Uterus (tissue), 4 donors: ENCODE data around the gene TMEM247. TPM values are rescaled to one million over a fixed set of nuclear protein-coding genes. Genes with fewer than 3 reads are reported as not detected.

ENCODE experiments used
- DNase-seq, 2 donors: peaks; one replicate each; pipeline ENCODE4 v3.0.0-alpha.2; 2019 to 2020
- H3K27ac ChIP-seq, 2 donors: fragments of 200-600 bp; sonication (generic); 1 replicate in 1 of 2; 2 replicates in 1 of 2; pipeline ENCODE4 v1.5.1; 2016 to 2018
- H3K27me3 ChIP-seq, 2 donors: fragments of 200-600 bp; sonication (generic); one replicate each; pipeline ENCODE4 v1.5.1; 2018 to 2019; ENCODE audit warnings: control low read depth in 1 of 2
- H3K36me3 ChIP-seq, 2 donors: fragments of 200-600 bp; sonication (generic); one replicate each; pipeline ENCODE4 v1.5.1; 2019; ENCODE audit warnings: control low read depth in 1 of 2
- H3K4me1 ChIP-seq, 2 donors: fragments of 200-600 bp; sonication (generic); one replicate each; pipeline ENCODE4 v1.5.1; 2018 to 2019; ENCODE audit warnings: control low read depth in 1 of 2
- H3K4me3 ChIP-seq, 2 donors: fragments of 200-600 bp; sonication (generic); 1 replicate in 1 of 2; 2 replicates in 1 of 2; pipeline ENCODE4 v1.5.1; 2018 to 2019; ENCODE audit warnings: mild to moderate bottlenecking in 1 of 2
- H3K9me3 ChIP-seq, 2 donors: fragments of 200-600 bp; sonication (generic); one replicate each; pipeline ENCODE4 v1.5.1; 2019; ENCODE audit warnings: control low read depth in 1 of 2
- POLR2A ChIP-seq, 2 donors: fragments of 450-650 bp; IDR thresholded peaks; one replicate each; pipeline ENCODE4 v1.6.1; 2016; ENCODE audit warnings: antibody characterized with exemption in 2 of 2, mild to moderate bottlenecking in 1 of 2, moderate library complexity in 1 of 2
- intact Hi-C: fragments of 100-400 bp; cut with DNase I; formaldehyde crosslinking; loops from one replicate; pipeline ENCODE4 v1.15.1; 2023; ENCODE audit warnings: low total_unique reads
- small RNA-seq: library from RNA; depleted of rRNA; stranded (forward); fragments of <200 nt; gene quantifications from one replicate; pipeline ENCODE3, GENCODE V24; 2016
- total RNA-seq, 4 donors: library from RNA; depleted of rRNA in 3 of 4; stranded (reverse); fragments of >200 nt in 3 of 4; gene quantifications; one replicate each; pipeline versions ENCODE4 v1.1.0 to v1.2.4, GENCODE V29; 2014 to 2023
- TF ChIP-seq, protein P1 (sequence below), 4 experiments: fragments of 200-600 bp in 2 of 4; fragments of 450-650 bp in 2 of 4; sonication (generic) in 2 of 4; IDR thresholded peaks; one replicate each; pipeline ENCODE4 v1.5.1; 2016 to 2019; ENCODE audit warnings: antibody characterized with exemption in 4 of 4, mild to moderate bottlenecking in 2 of 4, moderate library complexity in 1 of 4
- donor health status: DM: yes; HTN: yes; CAD: no.

TMEM247 gene
- total RNA-seq, 4 donors from 2014 or later, result not detected

DNA sequence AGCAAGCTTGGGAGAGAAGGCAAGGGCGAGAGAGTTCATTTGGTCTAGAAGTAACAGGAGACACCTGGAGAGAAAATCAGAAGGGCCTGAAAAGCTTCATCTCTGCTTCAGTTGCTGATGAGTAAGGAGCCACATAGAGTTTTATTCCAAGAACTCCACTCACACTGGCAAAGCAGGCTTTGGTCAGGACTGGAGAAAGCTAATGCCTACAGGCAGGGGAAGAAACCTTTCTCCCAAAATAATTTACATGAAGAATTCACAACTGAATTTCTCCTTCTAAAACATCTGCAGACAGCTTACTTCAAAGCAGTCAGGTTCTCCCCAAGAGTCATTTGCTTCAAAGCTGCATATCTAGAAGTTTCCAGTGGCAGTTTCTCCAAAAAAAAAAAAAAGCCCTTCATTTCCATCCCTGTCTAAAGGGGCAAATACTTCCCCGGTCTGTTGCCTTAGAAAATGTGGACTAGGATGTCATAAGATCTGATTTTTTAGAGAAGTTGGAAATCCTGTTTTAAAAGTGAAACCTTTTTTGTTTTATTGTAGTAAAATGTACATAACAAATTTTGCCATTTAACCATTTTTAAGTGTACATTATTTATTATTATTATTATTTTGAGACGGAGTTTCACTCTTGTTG lies 46.3 kb downstream of the TMEM247 start:
- Histone ChIP-seq H3K9me3 (no peaks in the 10 kb centered on the region), H3K4me1 (no peaks in the 10 kb centered on the region), H3K27me3 (no peaks in the 10 kb centered on the region), H3K27ac (no peak overlapping the region), H3K4me3 (no peak overlapping the region), H3K36me3 (no peaks in the 10 kb centered on the region)
- TF ChIP-seq, protein P1, sequence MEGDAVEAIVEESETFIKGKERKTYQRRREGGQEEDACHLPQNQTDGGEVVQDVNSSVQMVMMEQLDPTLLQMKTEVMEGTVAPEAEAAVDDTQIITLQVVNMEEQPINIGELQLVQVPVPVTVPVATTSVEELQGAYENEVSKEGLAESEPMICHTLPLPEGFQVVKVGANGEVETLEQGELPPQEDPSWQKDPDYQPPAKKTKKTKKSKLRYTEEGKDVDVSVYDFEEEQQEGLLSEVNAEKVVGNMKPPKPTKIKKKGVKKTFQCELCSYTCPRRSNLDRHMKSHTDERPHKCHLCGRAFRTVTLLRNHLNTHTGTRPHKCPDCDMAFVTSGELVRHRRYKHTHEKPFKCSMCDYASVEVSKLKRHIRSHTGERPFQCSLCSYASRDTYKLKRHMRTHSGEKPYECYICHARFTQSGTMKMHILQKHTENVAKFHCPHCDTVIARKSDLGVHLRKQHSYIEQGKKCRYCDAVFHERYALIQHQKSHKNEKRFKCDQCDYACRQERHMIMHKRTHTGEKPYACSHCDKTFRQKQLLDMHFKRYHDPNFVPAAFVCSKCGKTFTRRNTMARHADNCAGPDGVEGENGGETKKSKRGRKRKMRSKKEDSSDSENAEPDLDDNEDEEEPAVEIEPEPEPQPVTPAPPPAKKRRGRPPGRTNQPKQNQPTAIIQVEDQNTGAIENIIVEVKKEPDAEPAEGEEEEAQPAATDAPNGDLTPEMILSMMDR (IDR thresholded peaks at IDR 0.05), result no peak
- no peak for TF ChIP-seq POLR2A (IDR thresholded peaks at IDR 0.05)
- no peak for DNase-seq
- intact Hi-C loops, result no loop called here

DNA sequence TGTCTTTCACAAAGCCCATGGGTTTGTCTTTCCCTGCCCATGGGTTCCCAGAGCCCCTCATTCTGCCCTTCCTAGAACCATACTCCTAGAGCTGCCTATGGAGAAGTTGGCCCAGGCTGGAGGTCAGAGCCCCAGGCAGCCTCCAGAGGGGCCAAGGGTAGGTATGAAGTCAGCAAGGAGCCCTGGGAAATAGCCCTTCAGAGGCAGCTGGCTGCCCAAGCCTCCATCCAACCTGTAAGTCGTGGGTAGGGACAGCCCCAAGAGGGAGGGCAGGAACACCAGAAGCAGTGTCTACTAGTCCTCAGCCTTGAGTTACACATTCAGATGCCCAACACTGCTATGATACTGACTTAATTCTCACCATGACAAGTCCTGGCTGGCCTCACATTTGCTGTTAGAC lies 49.5 kb downstream of the TMEM247 start:
- no peak for DNase-seq

DNA sequence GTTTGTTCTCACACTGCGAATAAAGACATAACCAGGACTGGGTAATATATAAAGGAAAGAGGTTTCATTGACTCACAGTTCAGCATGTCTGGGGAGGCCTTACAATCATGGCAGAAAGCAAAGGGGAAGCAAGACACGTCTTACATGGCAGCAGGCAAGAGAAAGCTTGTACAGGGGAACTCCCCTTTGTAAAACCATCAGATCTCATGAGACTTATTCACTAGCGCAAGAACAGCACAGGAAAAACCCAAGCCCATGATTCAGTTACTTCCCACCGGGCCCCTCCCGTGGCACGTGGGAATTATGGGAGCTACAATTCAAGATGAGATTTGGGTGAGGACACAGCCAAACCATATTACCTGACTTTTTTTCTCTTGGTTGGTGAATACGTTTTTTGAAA lies 51.3 kb downstream of the TMEM247 start:
- Histone ChIP-seq H3K27me3 (no peaks in the 10 kb centered on the region), H3K27ac (no peak overlapping the region), H3K9me3 (no peaks in the 10 kb centered on the region), H3K4me1 (no peaks in the 10 kb centered on the region), H3K4me3 (no peak overlapping the region), H3K36me3 (no peaks in the 10 kb centered on the region)
- DNase-seq, result no peak
- TF ChIP-seq POLR2A (IDR thresholded peaks at IDR 0.05), result no peak
- TF ChIP-seq, protein P1 (IDR thresholded peaks at IDR 0.05), result no peak
- intact Hi-C loops, result no loop called here

More for the DNA sequence above, 49.5 kb downstream of the TMEM247 start:
- no peaks in the 10 kb centered on the region for H3K27me3 ChIP-seq
- no peaks in the 10 kb centered on the region for H3K4me1 ChIP-seq
- no peak for TF ChIP-seq POLR2A (IDR thresholded peaks at IDR 0.05)
- TF ChIP-seq, protein P1 (IDR thresholded peaks at IDR 0.05), result no peak
- intact Hi-C loops, result no loop called here
- H3K4me3 ChIP-seq, result no peak overlapping the region
- H3K9me3 ChIP-seq, result no peaks in the 10 kb centered on the region
- H3K36me3 ChIP-seq, result no peaks in the 10 kb centered on the region
- H3K27ac ChIP-seq, result no peak overlapping the region

DNA sequence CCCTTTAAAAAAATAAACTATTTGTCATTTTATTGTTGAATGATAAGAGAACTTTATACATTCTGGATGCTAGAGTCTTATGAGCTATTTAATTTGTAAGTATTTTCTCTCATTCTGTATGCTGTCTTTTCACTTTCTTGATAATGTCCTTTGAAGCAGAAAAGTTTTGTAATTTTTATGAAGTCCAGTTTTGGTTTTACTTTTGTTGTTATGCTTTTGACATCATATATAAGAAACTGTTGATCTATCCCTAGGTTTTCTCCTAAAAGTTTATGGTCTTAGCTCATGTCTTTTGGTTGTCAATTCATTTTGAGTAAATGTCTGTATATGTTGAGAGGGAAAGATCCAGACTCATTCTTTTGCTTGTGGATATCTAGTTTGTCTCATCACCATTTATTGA lies 52.5 kb downstream of the TMEM247 start:
- Histone ChIP-seq H3K4me1 (no peaks in the 10 kb centered on the region), H3K27me3 (no peaks in the 10 kb centered on the region), H3K27ac (no peak overlapping the region), H3K36me3 (no peaks in the 10 kb centered on the region), H3K4me3 (no peak overlapping the region), H3K9me3 (no peaks in the 10 kb centered on the region)
- intact Hi-C loops, result no loop called here
- DNase-seq, result no peak
- TF ChIP-seq, protein P1 (IDR thresholded peaks at IDR 0.05), result no peak
- TF ChIP-seq POLR2A (IDR thresholded peaks at IDR 0.05), result no peak

Small RNA genes lying within 50 kb of the gene (small RNA-seq; reads per million reads assigned to genes)
- not detected for gene RN7SL817P

Other genes starting within 250 kb of the TMEM247 start
- gene EPAS1, start 182.2 kb upstream of the TMEM247 start, total RNA-seq, result 100 to 1,000 TPM in 3 of 4 donors, 10 to 100 TPM in 1; 35.0 to 465 (median 202) TPM
- 100 to 1,000 TPM in 2 of 4 donors, 10 to 100 TPM in 2; 62.0 to 221 (median 100.0) TPM for gene RHOQ, start 62.9 kb downstream of the TMEM247 start, total RNA-seq
- 1 to 10 TPM in 2 of 4 donors, not detected in 2; 4.6 to 5.3 TPM for gene ATP6V1E2, start 63.0 kb downstream of the TMEM247 start, total RNA-seq
- gene PIGF, start 137.5 kb downstream of the TMEM247 start, total RNA-seq, result 10 to 100 TPM in 3 of 4 donors, 1 to 10 TPM in 1; 3.3 to 38.0 (median 16.2) TPM
- gene CRIPT, start 137.7 kb downstream of the TMEM247 start, total RNA-seq, result 10 to 100 TPM in 3 of 4 donors, 1 to 10 TPM in 1; 6.9 to 26.9 (median 18.4) TPM
- 100 to 1,000 TPM in 1 of 4 donors, 10 to 100 TPM in 3; 17.2 to 101 (median 52.6) TPM for gene SOCS5, start 219.7 kb downstream of the TMEM247 start, total RNA-seq